Osteoblast (primary cell): ENCODE results near the gene COL23A1. TPM values are rescaled to one million over a fixed set of nuclear protein-coding genes. Genes with fewer than 3 reads are reported as not detected.

Experiments used
- DNase-seq: peaks from one replicate; pipeline ENCODE4 v3.0.0; 2011; ENCODE audit warnings: low spot score, mixed read lengths; ENCODE audit not compliant: insufficient read length; ENCODE audit errors: missing footprints
- H2AFZ ChIP-seq: 2 replicates; pipeline ENCODE4 v1.6.0; 2011; ENCODE audit warnings: mild to moderate bottlenecking, low read length
- H3K27ac ChIP-seq: 2 replicates; pipeline ENCODE4 v1.5.1; 2011; ENCODE audit warnings: mild to moderate bottlenecking, low read depth, low read length, moderate library complexity
- H3K27me3 ChIP-seq: 2 replicates; pipeline ENCODE4 v1.6.0; 2012; ENCODE audit warnings: mild to moderate bottlenecking, control low read depth, inconsistent platforms, low read length, moderate library complexity; ENCODE audit not compliant: insufficient read depth
- H3K36me3 ChIP-seq: 2 replicates; pipeline ENCODE4 v1.5.1; 2011; ENCODE audit warnings: mild to moderate bottlenecking, low read length, control low read depth, moderate library complexity; ENCODE audit not compliant: insufficient read depth
- H3K4me1 ChIP-seq: 2 replicates; pipeline ENCODE4 v1.5.1; 2011; ENCODE audit warnings: mild to moderate bottlenecking, low read length, control low read depth, moderate library complexity; ENCODE audit not compliant: insufficient read depth
- H3K4me2 ChIP-seq: 2 replicates; pipeline ENCODE4 v1.6.0; 2011; ENCODE audit warnings: mild to moderate bottlenecking, low read length; ENCODE audit not compliant: insufficient read depth
- H3K4me3 ChIP-seq: fragments of 200-600 bp; sonication (generic); 3 replicates; pipeline ENCODE4 v1.5.1; 2012; ENCODE audit warnings: mild to moderate bottlenecking, low read length, inconsistent platforms; ENCODE audit not compliant: insufficient read depth
- H3K79me2 ChIP-seq: 2 replicates; pipeline ENCODE4 v1.6.0; 2012; ENCODE audit warnings: mild to moderate bottlenecking, low read length, control low read depth, inconsistent platforms; ENCODE audit not compliant: insufficient read depth
- H3K9me3 ChIP-seq: 2 replicates; pipeline ENCODE4 v1.5.1; 2011; ENCODE audit warnings: low read depth, low read length, control low read depth
- H4K20me1 ChIP-seq: 2 replicates; pipeline ENCODE4 v1.6.0; 2012; ENCODE audit warnings: mild to moderate bottlenecking, low read length, control low read depth; ENCODE audit not compliant: insufficient read depth
- total RNA-seq: library from RNA; depleted of rRNA; stranded (reverse); fragments of >200 nt; gene quantifications from 2 replicates; pipeline ENCODE4 v1.2.3, GENCODE V29; 2012
- TF ChIP-seq, protein P1 (sequence below): IDR thresholded peaks from 2 replicates; pipeline ENCODE4 v1.5.1; 2011; ENCODE audit warnings: mild to moderate bottlenecking, low read depth, low read length, moderate library complexity; ENCODE audit errors: extremely low read depth

Gene COL23A1
- total RNA-seq, 1 donor: under 0.01 TPM

DNA sequence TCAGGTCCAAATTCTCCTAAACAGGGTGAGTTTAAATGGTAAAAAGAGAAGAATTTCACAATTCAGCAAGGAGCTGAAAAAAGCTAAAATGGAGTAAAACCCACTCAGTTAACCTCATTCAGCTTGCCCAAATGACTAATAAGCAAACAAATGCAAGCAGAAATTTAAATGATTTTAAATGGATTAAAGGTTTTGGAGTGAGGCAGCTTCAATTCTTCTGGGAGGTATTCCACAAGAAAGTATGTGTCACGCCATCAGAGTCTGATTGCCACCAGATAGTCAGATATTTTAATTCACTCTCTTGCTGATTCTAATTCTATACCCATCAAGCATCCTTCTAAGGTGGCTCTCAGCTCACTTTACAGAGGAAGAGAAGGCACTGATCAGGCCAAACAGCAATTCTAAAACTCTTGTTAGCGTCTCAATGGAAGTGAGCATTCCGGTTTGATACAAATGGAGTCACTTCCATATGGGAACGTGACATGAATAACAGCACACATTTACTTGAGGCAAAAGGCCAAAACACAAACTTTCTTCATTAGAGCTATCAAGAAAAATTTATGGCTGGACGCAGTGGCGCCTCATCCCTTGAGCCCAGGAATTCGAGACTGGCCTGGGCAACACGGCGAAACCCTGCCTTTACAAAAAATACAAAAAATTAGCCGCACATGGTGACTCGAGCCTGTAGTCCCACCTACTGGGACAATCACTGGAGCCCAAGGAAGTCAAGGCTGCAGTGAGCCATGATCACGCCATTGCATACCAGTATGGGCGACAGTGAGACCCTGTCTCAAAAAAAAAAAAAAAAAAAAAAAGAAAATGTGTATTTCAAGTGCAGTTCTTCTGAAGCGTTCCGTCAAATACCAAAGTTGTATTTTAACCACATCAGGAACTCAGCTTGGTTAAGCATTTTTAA is 34.7 kb upstream of the COL23A1 start:
- H3K9me3 ChIP-seq: no peaks in the 10 kb centered on the region
- TF ChIP-seq, protein P1, sequence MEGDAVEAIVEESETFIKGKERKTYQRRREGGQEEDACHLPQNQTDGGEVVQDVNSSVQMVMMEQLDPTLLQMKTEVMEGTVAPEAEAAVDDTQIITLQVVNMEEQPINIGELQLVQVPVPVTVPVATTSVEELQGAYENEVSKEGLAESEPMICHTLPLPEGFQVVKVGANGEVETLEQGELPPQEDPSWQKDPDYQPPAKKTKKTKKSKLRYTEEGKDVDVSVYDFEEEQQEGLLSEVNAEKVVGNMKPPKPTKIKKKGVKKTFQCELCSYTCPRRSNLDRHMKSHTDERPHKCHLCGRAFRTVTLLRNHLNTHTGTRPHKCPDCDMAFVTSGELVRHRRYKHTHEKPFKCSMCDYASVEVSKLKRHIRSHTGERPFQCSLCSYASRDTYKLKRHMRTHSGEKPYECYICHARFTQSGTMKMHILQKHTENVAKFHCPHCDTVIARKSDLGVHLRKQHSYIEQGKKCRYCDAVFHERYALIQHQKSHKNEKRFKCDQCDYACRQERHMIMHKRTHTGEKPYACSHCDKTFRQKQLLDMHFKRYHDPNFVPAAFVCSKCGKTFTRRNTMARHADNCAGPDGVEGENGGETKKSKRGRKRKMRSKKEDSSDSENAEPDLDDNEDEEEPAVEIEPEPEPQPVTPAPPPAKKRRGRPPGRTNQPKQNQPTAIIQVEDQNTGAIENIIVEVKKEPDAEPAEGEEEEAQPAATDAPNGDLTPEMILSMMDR: no peak
- H3K4me3 ChIP-seq: peak overlapping the region; percentile 96
- peaks cover 65% of the 10 kb centered on the region for H3K79me2 ChIP-seq
- H3K27me3 ChIP-seq: no peaks in the 10 kb centered on the region
- H3K36me3 ChIP-seq: peaks cover 31% of the 10 kb centered on the region
- H4K20me1 ChIP-seq: peaks cover 40% of the 10 kb centered on the region
- DNase-seq: no peak
- H3K4me1 ChIP-seq: peaks cover 15% of the 10 kb centered on the region
- H3K27ac ChIP-seq: peak overlapping the region; percentile 89
- no peak overlapping the region for H2AFZ ChIP-seq
- peak overlapping the region; percentile 97 for H3K4me2 ChIP-seq

DNA sequence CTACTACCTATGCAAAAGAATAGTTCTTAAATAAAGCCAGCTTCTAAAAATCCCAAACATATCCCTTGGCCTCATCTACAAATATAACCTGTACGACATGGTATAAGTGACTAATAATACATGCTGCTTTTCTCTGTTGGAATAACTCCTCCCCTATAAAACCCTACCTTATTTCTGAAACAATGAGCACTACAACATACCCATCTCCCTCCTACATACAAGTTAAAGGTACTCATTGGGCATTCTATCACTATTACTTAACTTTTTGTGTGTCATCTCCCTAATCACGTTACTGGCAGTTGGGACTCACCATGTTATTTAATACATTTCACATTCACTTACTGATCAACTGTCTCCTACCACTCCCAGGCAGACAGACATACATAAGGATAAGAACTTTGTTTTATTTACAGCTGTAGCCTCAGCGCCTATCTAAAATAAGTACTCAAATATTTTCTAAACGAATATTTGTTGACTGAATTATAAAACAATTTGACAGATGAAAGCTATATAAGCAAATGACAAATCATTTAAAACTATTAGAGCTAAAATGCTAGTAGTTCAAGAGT is 32.6 kb upstream of the COL23A1 start:
- peaks cover 48% of the 10 kb centered on the region for H4K20me1 ChIP-seq
- H3K27me3 ChIP-seq: no peaks in the 10 kb centered on the region
- no peak overlapping the region for H2AFZ ChIP-seq
- TF ChIP-seq, protein P1: no peak
- H3K4me1 ChIP-seq: peaks cover 15% of the 10 kb centered on the region
- peaks cover 83% of the 10 kb centered on the region for H3K79me2 ChIP-seq
- no peak for DNase-seq
- H3K27ac ChIP-seq: no peak overlapping the region
- peaks cover 51% of the 10 kb centered on the region for H3K36me3 ChIP-seq
- H3K9me3 ChIP-seq: no peaks in the 10 kb centered on the region
- no peak overlapping the region for H3K4me2 ChIP-seq
- H3K4me3 ChIP-seq: no peak overlapping the region

DNA sequence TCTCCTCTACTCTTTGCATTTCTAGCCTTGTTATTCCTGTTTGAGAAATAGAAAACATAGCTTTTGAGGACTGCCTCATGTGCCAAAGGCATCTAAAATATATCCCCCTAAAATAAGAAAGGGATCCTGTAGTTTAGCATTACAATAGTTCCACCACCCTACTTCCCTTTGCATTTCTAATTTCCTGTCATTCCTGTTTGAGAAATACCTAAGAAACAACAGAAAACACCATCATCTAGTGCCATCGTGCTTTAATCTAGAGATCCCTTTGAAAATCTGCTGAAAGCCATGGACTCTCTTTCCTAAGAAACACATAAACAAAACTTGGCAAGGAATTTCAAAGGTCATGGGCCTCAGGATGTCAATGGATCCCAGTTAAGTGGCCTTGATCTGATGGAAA is 29.2 kb upstream of the COL23A1 start:
- Histone ChIP-seq H3K36me3 (peaks cover 84% of the 10 kb centered on the region), H3K4me3 (no peak overlapping the region), H3K4me2 (no peak overlapping the region), H3K27ac (no peak overlapping the region), H4K20me1 (peaks cover 49% of the 10 kb centered on the region), H3K9me3 (no peaks in the 10 kb centered on the region), H3K4me1 (peaks cover 9% of the 10 kb centered on the region), H2AFZ (no peak overlapping the region), H3K27me3 (no peaks in the 10 kb centered on the region), H3K79me2 (peaks cover 74% of the 10 kb centered on the region)
- TF ChIP-seq, protein P1: no peak
- no peak for DNase-seq

DNA sequence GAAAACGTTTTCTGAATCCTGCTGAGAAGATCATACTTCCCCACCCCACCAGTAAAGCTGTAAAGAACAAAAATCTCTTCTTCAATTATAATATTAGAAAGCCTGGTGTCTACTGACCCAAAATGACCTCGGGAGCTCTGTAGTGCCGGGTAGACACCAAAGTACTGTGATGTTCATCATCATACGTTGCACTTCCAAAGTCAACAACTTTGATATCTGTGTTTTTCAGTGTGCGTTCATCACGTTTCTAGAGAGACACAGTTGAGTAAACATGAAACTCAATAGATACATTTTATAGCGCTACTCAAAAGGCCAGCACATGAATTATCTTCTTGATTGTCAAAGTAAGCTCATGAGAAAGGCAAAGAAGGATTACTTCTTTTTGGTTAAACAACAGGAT is 22.1 kb upstream of the COL23A1 start:
- H3K9me3 ChIP-seq: no peaks in the 10 kb centered on the region
- H3K27ac ChIP-seq: no peak overlapping the region
- no peaks in the 10 kb centered on the region for H3K27me3 ChIP-seq
- H3K4me2 ChIP-seq: no peak overlapping the region
- DNase-seq: no peak
- H3K4me1 ChIP-seq: no peaks in the 10 kb centered on the region
- H4K20me1 ChIP-seq: peaks cover 10% of the 10 kb centered on the region
- H2AFZ ChIP-seq: no peak overlapping the region
- peaks cover 35% of the 10 kb centered on the region for H3K79me2 ChIP-seq
- H3K36me3 ChIP-seq: peaks cover 79% of the 10 kb centered on the region
- H3K4me3 ChIP-seq: no peak overlapping the region
- TF ChIP-seq, protein P1: no peak
